Erythroblast (primary cell): ENCODE data around the gene PPP1CB.
A peak's percentile ranks its signal among the peaks of the same experiment; 100 is the strongest.
"Not testable (repeated sequence)": the region's sequence is repeated elsewhere in the genome, so short reads cannot be mapped to it uniquely, and the experiment has no call there.

Source experiments
- DNase-seq, 2 experiments: peaks; one replicate each; lab custom pipeline; 2025; lab: John Stamatoyannopoulos, UW
- GATA1 ChIP-seq: IDR thresholded peaks from 2 replicates; pipeline ENCODE4 v1.6.1; 2011; ENCODE audit warnings: low read depth, mild to moderate bottlenecking, control low read depth, low read length, moderate library complexity
- POLR2A ChIP-seq: IDR thresholded peaks from 2 replicates; pipeline ENCODE4 v1.6.1; 2011; ENCODE audit warnings: mild to moderate bottlenecking, low read length

Gene PPP1CB

DNA sequence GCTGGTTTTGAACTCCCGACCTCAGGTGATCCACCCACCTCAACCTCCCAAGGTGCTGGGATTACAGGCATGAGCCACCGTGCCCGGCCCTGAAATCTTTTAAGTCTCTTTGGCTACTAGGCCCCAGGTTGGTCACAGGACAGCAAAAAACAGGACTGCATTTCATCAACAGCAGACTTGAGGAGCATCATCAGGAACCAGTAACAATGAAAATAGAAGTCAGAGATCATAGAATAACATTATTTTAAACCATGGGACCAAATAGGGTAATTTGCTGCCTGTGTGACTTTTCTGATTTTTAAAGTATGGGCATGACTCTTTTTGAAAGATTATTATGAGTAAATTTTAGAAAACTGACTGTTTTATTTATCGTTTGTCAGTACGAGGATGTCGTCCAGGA is 24.8 kb downstream of the PPP1CB start:
- DNase-seq: no peak
- TF ChIP-seq POLR2A: no peak
- TF ChIP-seq GATA1: no peak

DNA sequence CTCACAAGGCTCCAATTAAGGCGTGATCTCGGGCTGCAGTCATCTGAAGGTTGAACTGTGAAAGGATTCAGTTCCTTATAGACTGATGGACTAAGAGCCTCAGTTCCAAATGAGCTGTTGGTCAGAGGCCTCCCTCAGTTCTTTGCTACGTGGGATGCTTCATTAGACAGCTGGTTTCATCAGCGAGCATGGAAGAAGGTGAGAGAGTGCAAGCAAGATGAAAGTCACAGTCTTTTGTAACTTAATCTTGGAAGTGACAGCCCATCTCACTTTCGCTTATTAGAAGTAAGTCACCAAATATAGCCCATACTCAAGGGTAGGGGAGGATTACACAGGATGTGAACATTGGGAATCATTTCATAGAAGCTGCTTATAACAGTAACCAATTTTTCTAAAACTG is 26.8 kb downstream of the PPP1CB start:
- DNase-seq: no peak
- TF ChIP-seq POLR2A (no peak), GATA1 (no peak)

DNA sequence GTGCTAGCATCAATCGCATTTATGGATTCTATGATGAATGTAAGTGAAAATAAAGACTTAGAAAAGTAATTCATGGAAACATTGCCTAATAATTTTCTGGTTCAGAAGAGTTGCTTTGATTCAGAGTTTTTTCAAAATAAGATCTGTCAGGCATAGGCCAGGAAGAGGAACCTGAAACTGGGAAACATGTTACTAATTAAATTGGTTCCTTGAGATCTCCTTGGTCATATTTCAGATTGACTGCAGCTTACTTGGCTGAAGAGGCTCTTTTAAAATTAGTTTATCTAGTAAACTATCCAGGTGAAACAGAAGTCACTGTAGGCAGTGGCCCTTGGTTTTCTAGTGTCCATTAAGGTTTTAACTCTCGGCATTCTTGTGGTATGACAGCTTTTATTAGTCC is 27.4 kb downstream of the PPP1CB start:
- TF ChIP-seq POLR2A (no peak), GATA1 (no peak)
- no peak for DNase-seq

DNA sequence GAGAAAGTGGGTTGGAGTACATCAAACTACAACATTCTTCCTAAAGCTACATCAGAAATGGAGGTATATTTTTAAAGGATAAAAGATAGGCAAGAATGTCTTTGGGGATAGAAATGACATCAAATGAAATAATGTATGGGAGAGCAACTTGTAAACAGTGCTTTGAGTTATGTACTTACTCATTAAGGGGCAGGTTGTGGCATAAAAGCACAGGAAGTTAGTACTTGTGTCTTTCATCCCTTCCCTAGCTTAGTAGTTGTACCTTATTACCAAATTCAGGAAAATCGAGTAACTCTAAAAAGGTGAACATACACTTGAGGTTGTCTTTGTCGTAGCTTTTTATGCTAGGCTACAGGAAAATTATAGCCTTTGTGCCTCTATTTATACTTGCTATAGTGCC is 28.9 kb downstream of the PPP1CB start:
- TF ChIP-seq GATA1 (no peak), POLR2A (no peak)
- DNase-seq: no peak

DNA sequence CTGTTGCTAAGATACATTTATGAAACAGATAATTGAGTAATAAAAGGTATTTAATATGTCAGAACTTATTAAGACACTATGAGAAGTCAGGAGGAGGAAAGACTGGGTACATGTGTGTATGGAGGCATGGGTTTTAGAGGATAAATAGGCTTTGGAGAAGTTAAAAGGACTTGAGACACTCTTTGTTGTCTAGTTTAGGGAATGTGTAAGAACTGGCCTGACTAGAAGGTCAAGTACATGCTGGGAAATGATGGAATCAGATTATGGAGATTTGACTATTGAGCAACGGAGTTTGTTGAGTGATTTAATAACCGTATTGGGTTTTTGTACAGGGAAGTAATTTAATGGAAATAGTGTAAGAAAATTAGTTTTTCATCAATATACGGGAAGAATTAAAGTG is 30.8 kb downstream of the PPP1CB start:
- DNase-seq: no peak
- no peak for TF ChIP-seq GATA1
- TF ChIP-seq POLR2A: no peak

DNA sequence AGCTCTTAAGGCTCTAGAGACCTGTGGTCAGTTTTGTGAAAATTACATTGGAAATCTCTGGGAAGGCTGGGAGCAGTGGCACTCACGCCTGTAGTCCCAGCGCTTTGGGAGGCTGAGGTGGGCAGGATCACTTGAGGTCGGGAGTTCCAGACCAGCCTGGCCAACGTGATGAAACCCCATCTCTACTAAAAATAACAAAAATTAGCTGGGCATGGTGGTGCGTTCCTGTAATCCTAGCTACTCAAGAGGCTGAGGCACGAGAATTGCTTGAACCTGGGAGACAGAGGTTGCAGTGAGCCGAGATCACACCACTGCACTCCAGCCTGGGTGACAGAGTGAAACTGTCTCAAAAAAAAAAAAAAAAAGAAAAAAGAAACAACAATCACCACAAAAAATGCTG is 32.9 kb downstream of the PPP1CB start:
- not testable (repeated sequence) for DNase-seq

DNA sequence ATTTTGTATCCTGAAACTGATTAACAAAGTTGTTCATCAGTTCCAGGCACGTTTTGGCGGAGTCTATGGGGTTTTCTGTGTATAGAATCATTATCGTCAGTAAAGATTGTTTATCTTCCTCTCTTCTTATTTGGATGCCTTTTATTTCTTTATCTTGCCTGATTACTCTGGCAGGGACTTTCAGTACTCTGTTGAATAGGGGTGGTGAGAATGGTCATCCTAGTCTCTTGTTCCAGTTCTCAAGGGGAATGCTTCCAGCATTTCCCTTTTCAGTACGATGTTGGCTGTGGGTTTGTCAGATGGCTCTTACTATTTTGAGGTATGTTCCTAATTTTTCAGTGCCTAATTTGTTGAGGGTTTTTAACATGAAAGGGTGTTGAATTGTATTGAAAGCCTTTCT is 45.0 kb downstream of the PPP1CB start:
- no peak for TF ChIP-seq POLR2A
- no peak for TF ChIP-seq GATA1
- DNase-seq: no peak

DNA sequence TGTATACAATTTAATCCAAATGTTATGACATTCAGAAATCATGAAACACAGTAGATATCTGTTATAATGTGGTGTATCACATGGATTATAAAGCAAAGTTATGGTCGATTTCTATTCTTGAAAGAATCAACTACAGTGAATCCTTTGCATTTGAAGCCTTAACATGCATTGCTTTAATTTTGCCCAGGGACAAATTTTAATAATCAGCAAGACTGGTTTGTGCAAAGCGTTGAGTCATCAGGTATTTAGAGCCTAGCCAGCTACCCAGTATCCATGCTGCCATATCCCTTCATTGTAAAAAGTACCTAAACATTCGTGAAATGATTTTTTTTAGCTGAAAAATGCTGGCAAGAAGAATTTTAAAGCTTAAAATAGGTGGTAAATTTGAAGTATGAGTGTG is 50.1 kb downstream of the PPP1CB start:
- peak in 1 of 2 experiments; percentile 23 for DNase-seq
- TF ChIP-seq POLR2A: no peak
- no peak for TF ChIP-seq GATA1

DNA sequence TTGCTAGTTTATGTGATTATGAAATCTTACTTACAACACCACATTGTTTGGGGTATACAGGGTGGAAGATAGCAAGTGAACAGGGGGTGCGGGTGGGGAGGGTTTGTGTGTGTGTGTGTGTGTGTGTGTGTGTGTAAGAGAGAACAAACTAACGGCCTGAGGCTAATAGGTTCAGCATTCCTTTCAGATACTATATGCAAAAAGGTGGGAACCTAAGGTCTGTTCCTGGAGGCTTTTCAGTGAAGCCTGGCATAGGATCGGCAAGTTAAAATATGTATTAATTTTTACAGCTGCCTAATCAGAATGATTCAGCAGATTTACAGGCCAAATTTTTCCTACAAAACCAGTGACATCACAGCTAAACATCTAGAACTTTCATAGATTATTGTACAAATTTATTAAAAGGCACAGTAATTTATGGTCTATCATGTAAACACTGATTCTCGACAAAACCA is 51.4 kb downstream of the PPP1CB start:
- TF ChIP-seq POLR2A (no peak), GATA1 (no peak)
- DNase-seq: peak; percentile 23 to 56

DNA sequence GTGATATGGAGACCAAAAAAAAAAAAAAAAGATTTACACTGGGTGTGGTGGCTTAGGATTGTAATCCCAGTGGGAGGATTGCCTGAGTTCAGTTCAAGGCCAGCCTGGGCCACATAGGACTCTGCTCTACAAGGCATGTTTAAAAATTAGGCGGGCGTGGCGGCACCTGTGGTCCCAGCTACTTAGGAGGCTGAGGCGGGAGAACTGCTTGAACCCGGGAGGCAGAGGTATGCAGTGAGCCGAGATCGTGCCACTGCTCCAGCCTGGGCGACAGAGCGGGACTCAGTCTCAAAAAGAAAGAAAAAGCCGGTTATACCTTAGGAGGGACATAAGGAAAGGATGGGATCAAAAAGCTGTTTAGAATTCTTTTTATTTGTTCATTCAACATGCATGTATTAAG is 58.3 kb downstream of the PPP1CB start:
- DNase-seq: no peak

DNA sequence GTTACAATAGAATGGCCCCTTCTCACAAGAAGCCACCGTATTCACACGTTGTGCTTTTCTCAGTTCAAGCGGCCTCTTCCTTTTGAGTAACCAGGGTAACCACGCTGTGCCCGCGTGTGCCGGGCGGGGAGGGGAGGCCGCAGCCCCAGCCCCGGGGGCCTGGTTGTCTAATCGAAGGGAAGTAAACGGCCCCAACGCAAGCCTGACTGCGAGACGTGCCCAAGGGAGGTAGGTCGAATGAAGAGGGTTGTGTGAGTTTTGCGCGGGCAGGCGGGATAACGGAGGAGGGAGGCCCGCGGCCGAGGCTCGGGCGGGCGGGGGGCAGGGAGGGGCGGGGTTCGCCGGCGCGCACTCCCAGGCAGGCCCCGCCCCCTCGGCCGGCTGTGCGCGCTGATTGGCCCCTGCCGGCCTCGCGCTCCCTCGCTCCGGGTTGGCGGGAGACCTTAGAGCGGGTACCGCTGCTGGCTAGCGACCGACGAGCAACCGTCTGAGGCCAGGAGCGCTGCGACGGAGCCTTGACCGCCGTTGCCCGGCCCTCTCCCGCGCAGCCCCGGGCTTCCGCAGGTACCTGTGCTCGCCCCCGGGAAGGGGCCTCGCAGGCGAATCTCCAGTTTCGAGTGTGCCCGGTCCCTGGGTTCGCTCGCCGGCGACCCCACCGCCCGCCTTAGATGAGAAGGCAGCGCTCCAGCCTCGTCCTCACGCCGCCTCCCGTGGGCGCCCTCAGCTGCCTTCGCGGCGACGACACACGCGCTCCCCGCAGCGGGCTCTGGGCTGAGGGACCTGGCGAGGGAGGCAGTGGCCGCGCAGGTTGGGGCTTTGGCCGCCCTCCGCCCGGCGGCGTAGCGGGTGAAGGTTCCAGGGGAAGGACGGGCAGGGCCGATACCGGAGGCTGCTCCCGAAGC is 59.0 kb downstream of the PPP1CB start, which contains the start of gene SPDYA:
Gene SPDYA, plus strand, starts transcription at position 451 of the 902 bp plus-strand sequence. CDS start 5,181 bp downstream, outside the sequence.
- peak; percentile 84 to 88 for DNase-seq
- TF ChIP-seq POLR2A (no peak), GATA1 (no peak)

More for the DNA sequence above, 58.3 kb downstream of the PPP1CB start:
- no peak for TF ChIP-seq POLR2A
- TF ChIP-seq GATA1: no peak

DNA sequence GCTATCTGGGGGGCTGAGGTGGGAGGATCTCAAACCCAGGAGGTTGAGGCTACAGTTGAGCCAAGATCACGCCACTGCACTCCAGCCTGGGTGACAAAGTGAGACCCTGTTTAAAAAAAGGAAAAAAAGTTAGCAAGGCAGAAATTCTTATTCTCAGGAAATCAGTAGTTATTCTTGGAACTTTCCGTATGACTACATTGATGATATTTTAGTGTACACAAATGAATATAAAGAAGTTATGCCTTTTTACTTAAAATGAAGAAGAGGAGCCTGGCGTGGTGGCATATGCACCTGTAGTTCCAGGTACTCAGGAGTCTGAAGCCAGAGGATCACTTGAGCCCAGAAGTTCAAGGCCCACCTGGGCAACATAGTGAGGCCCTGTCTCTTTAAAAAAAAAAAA is 66.4 kb downstream of the PPP1CB start:
- TF ChIP-seq POLR2A (no peak), GATA1 (no peak)
- DNase-seq: no peak

DNA sequence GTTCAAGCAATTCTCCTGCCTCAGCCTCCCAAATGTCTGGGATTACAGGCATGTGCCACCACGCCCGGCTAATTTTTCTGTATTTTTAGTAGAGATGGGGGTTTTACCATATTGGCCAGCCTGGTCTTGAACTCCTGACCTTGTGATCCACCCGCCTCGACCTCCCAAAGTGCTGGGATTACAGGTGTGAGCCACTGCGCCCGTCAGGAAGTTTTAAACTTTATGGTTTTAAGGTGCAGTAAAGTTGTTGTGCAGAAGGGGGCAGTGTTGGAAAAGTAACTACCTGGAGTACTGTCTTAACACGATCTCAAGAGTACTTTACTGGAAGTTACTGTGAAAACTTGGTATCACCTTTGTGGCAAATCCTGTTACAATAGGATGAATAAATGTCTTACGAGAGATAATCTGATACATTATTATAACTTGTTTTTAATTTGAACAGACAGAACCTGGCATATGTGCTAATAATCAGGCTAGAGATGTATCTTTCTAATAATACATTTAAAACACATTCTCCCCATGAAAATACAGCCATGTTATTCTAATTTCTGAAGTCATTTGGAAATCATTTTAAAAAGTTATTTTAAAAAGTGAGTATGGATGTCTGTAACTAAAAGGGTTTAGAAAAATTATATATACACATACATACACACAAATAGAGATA is 69.8 kb downstream of the PPP1CB start:
- TF ChIP-seq GATA1 (no peak), POLR2A (no peak)
- peak; percentile 61 to 81 for DNase-seq

DNA sequence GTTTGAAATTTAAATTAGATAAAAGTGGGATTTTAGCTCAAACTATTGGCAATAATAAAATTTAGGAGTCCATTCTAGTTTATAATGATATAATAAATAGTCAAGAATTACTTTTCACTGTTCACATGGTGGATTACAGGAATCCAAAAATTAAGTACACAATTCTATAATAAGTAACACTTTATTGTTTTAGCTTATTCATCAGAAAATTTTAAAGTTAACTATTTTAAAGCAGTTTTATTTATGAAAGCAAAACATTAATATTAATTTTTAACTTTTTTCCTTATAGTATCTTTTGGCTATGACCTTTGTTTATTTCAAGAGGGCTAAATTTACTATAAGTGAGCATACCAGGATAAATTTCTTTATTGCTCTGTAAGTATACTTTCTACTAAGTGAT is 70.4 kb downstream of the PPP1CB start:
- DNase-seq: no peak

More for the DNA sequence above, 70.4 kb downstream of the PPP1CB start:
- TF ChIP-seq POLR2A (no peak), GATA1 (no peak)
